Glomerular endothelial cell (primary cell): ENCODE measurements around the gene SYNDIG1L. TPM values are rescaled to one million over a fixed set of nuclear protein-coding genes. Genes with fewer than 3 reads are reported as not detected.
"Not testable (repeated sequence)": the region's sequence is repeated elsewhere in the genome, so short reads cannot be mapped to it uniquely, and the experiment has no call there.

Experiments
- DNase-seq: peaks from one replicate; pipeline ENCODE4 v3.0.0-alpha.2; 2011; ENCODE audit warnings: low read depth, low spot score; ENCODE audit errors: extremely low read depth
- total RNA-seq: library from RNA; depleted of rRNA; stranded (reverse); fragments of >200 nt; gene quantifications from 2 replicates; pipeline ENCODE4 v1.2.3, GENCODE V29; 2015

The SYNDIG1L gene
- total RNA-seq, 1 donor from 2014 or later, result not detected

GRCh38 chr14:74403619-74404417, 22.2 kb downstream of the SYNDIG1L start:
- no peak for DNase-seq

- no peak for DNase-seq
These were observed 23.4 kb downstream of the SYNDIG1L start for GRCh38 chr14:74402401-74403251.

- no peak for DNase-seq
These were observed 24.3 kb downstream of the SYNDIG1L start for GRCh38 chr14:74401504-74402241.

- DNase-seq, result no peak
These were observed 25.0 kb downstream of the SYNDIG1L start for GRCh38 chr14:74400919-74401503.

- DNase-seq, result no peak
These were observed 25.9 kb downstream of the SYNDIG1L start for GRCh38 chr14:74400031-74400685.

- DNase-seq, result no peak
These were observed 30.9 kb downstream of the SYNDIG1L start for GRCh38 chr14:74395094-74395493.

GRCh38 chr14:74394549-74394948, 31.5 kb downstream of the SYNDIG1L start:
- no peak for DNase-seq

- DNase-seq, result no peak
These were observed 33.1 kb downstream of the SYNDIG1L start for GRCh38 chr14:74392616-74393570.

- DNase-seq, result no peak
These were observed 34.5 kb downstream of the SYNDIG1L start for GRCh38 chr14:74391479-74391878.

GRCh38 chr14:74390505-74390904, 35.5 kb downstream of the SYNDIG1L start:
- DNase-seq, result not testable (repeated sequence)

GRCh38 chr14:74389980-74390379, 36.0 kb downstream of the SYNDIG1L start:
- no peak for DNase-seq

- no peak for DNase-seq
These were observed 43.8 kb downstream of the SYNDIG1L start for GRCh38 chr14:74382231-74382630.

GRCh38 chr14:74381571-74381970, 44.4 kb downstream of the SYNDIG1L start:
- DNase-seq, result not testable (repeated sequence)

GRCh38 chr14:74380845-74381244, 45.2 kb downstream of the SYNDIG1L start:
- DNase-seq, result no peak

GRCh38 chr14:74380172-74380571, 45.8 kb downstream of the SYNDIG1L start:
- DNase-seq, result no peak

GRCh38 chr14:74377976-74378690, 47.9 kb downstream of the SYNDIG1L start:
- DNase-seq, result no peak

GRCh38 chr14:74368441-74368840, 57.6 kb downstream of the SYNDIG1L start:
- no peak for DNase-seq

- no peak for DNase-seq
These were observed 58.0 kb downstream of the SYNDIG1L start for GRCh38 chr14:74368026-74368425.
